Gastrocnemius medialis (tissue), 4 donors: ENCODE results near the gene ANKS1B. TPM values are rescaled to one million over a fixed set of nuclear protein-coding genes. Genes with fewer than 3 reads are reported as not detected.

Experiments used
- ATAC-seq, 2 donors: fragments of 150-250 bp; one replicate each; pipeline ENCODE4 v1.9.1; 2016
- DNase-seq, 2 donors: peaks; one replicate each; pipeline ENCODE4 v3.0.0-alpha.2; 2019
- H3K27ac ChIP-seq, 4 donors: fragments of 200-600 bp; sonication (generic); 1 replicate in 1 of 4; 2 replicates in 3 of 4; pipeline ENCODE4 v1.5.1; 2016 to 2018; ENCODE audit warnings: mild to moderate bottlenecking in 2 of 4, moderate library complexity in 1 of 4
- H3K27me3 ChIP-seq, 3 donors: fragments of 200-600 bp; sonication (generic) in 2 of 3; 1 replicate in 1 of 3; 2 replicates in 2 of 3; pipeline versions ENCODE4 v1.5.1 to v1.6.0; 2016 to 2019; ENCODE audit warnings: mild to moderate bottlenecking in 1 of 3, moderate library complexity in 1 of 3
- H3K36me3 ChIP-seq, 2 donors: fragments of 200-600 bp; sonication (generic) in 1 of 2; one replicate each; pipeline ENCODE4 v1.5.1; 2017 to 2018
- H3K4me1 ChIP-seq, 2 donors: fragments of 200-600 bp; sonication (generic) in 1 of 2; one replicate each; pipeline ENCODE4 v1.5.1; 2016 to 2017; ENCODE audit warnings: mild to moderate bottlenecking in 2 of 2
- H3K4me3 ChIP-seq, 4 donors: fragments of 200-600 bp; sonication (generic) in 3 of 4; 1 replicate in 1 of 4; 2 replicates in 3 of 4; pipeline ENCODE4 v1.5.1; 2016 to 2019; ENCODE audit warnings: mild to moderate bottlenecking in 2 of 4
- H3K9me3 ChIP-seq, 3 donors: fragments of 200-600 bp; sonication (generic) in 2 of 3; 1 replicate in 1 of 3; 2 replicates in 2 of 3; pipeline ENCODE4 v1.5.1; 2016 to 2019
- CTCF ChIP-seq, 5 experiments: fragments of 450-650 bp in 3 of 5; fragments of 200-600 bp in 2 of 5; sonication (generic) in 2 of 5; IDR thresholded peaks in 4 of 5; conservative IDR thresholded peaks in 1 of 5; 1 replicate in 4 of 5; 2 replicates in 1 of 5; pipeline ENCODE4 v1.5.1; 2016 to 2019; ENCODE audit warnings: antibody characterized with exemption in 5 of 5, mild to moderate bottlenecking in 3 of 5, moderate library complexity in 3 of 5
- POLR2A ChIP-seq, 2 donors: fragments of 450-650 bp; IDR thresholded peaks; one replicate each; pipeline ENCODE4 v1.6.1; 2017; ENCODE audit warnings: antibody characterized with exemption in 2 of 2, mild to moderate bottlenecking in 2 of 2, moderate library complexity in 2 of 2
- in situ Hi-C, 4 donors: fragments of 200-750 bp; cut with MboI; loops; one replicate each; pipeline versions ENCODE4 v1.15.0 to v1.8.0; 2017; ENCODE audit warnings: low sequenced_read_pairs in 4 of 4
- intact Hi-C: fragments of 100-400 bp; cut with DNase I; formaldehyde crosslinking; loops from one replicate; pipeline ENCODE4 v1.15.1; 2023; ENCODE audit warnings: low total_unique reads
- total RNA-seq, 4 donors: library from RNA; depleted of rRNA; stranded (reverse); fragments of >200 nt; gene quantifications; one replicate each; pipeline versions ENCODE4 v1.1.0 to v1.2.3, GENCODE V29; 2016

Gene ANKS1B
- total RNA-seq, 4 donors from 2014 or later: 3.9 to 14.5 (median 5.7) TPM

- no peak for TF ChIP-seq CTCF (IDR thresholded peaks at IDR 0.05 in 4 of 5, conservative IDR thresholded peaks at IDR 0.05 in 1 of 5)
- no peak for TF ChIP-seq POLR2A (IDR thresholded peaks at IDR 0.05)
- Histone ChIP-seq H3K27ac (no peak overlapping the region), H3K9me3 (no peaks in the 10 kb centered on the region), H3K4me1 (no peaks in the 10 kb centered on the region), H3K27me3 (no peaks in the 10 kb centered on the region), H3K4me3 (no peak overlapping the region), H3K36me3 (no peaks in the 10 kb centered on the region)
- ATAC-seq (no peak), DNase-seq (no peak)
- intact Hi-C loops: no loop called here
- in situ Hi-C loops: loop anchor here in 3 of 4 donors (25.0 kb wide), 1 partner anchor 722 kb away; no protein-coding TSS in a partner anchor
Measured at GRCh38 chr12:99758997-99759396, 225.7 kb downstream of the ANKS1B start.

GRCh38 chr12:99752740-99753139 lies 232.0 kb downstream of the ANKS1B start:
- in situ Hi-C loops (loop anchor here in 3 of 4 donors (25.0 kb wide), 1 partner anchor 715 kb away; no protein-coding TSS in a partner anchor), intact Hi-C loops (no loop called here)
- no peaks in the 10 kb centered on the region for H3K9me3 ChIP-seq
- H3K36me3 ChIP-seq: no peaks in the 10 kb centered on the region
- H3K4me1 ChIP-seq: no peaks in the 10 kb centered on the region
- no peak overlapping the region for H3K4me3 ChIP-seq
- H3K27ac ChIP-seq: no peak overlapping the region
- H3K27me3 ChIP-seq: no peaks in the 10 kb centered on the region
- no peak for TF ChIP-seq POLR2A (IDR thresholded peaks at IDR 0.05)
- TF ChIP-seq CTCF (IDR thresholded peaks at IDR 0.05 in 4 of 5, conservative IDR thresholded peaks at IDR 0.05 in 1 of 5): no peak
- no peak for ATAC-seq
- no peak for DNase-seq

GRCh38 chr12:99746538-99746937 lies 238.2 kb downstream of the ANKS1B start:
- Histone ChIP-seq H3K4me1 (no peaks in the 10 kb centered on the region), H3K9me3 (no peaks in the 10 kb centered on the region), H3K27ac (no peak overlapping the region), H3K36me3 (no peaks in the 10 kb centered on the region), H3K27me3 (no peaks in the 10 kb centered on the region), H3K4me3 (no peak overlapping the region)
- no peak for DNase-seq
- ATAC-seq: no peak
- in situ Hi-C loops: no loop called here
- intact Hi-C loops: no loop called here
- no peak for TF ChIP-seq POLR2A (IDR thresholded peaks at IDR 0.05)

GRCh38 chr12:99745895-99746294 lies 238.8 kb downstream of the ANKS1B start:
- TF ChIP-seq POLR2A (IDR thresholded peaks at IDR 0.05): no peak
- no peak for TF ChIP-seq CTCF (IDR thresholded peaks at IDR 0.05 in 4 of 5, conservative IDR thresholded peaks at IDR 0.05 in 1 of 5)
- ATAC-seq: no peak
- intact Hi-C loops (no loop called here), in situ Hi-C loops (no loop called here)
- Histone ChIP-seq H3K4me3 (no peak overlapping the region), H3K27ac (no peak overlapping the region), H3K27me3 (no peaks in the 10 kb centered on the region), H3K4me1 (no peaks in the 10 kb centered on the region), H3K9me3 (no peaks in the 10 kb centered on the region), H3K36me3 (no peaks in the 10 kb centered on the region)
- no peak for DNase-seq

- Histone ChIP-seq H3K27ac (no peak overlapping the region), H3K36me3 (no peaks in the 10 kb centered on the region), H3K4me3 (no peak overlapping the region), H3K9me3 (no peaks in the 10 kb centered on the region), H3K4me1 (no peaks in the 10 kb centered on the region), H3K27me3 (no peaks in the 10 kb centered on the region)
- ATAC-seq (no peak), DNase-seq (no peak)
- intact Hi-C loops: no loop called here
- TF ChIP-seq CTCF (IDR thresholded peaks at IDR 0.05 in 4 of 5, conservative IDR thresholded peaks at IDR 0.05 in 1 of 5): no peak
- TF ChIP-seq POLR2A (IDR thresholded peaks at IDR 0.05): no peak
- in situ Hi-C loops: no loop called here
Measured at GRCh38 chr12:99745121-99745520, 239.6 kb downstream of the ANKS1B start.
